Stomach (tissue), 4 donors: ENCODE results near the gene PON2.

ENCODE experiments used
- POLR2A ChIP-seq, 4 donors: fragments of 450-650 bp; IDR thresholded peaks; one replicate each; pipeline ENCODE4 v1.6.1; 2016; ENCODE audit warnings: antibody characterized with exemption in 4 of 4, control low read depth in 2 of 4, mild to moderate bottlenecking in 1 of 4, moderate library complexity in 1 of 4
- TF ChIP-seq, protein P1 (sequence below), 7 experiments: fragments of 450-650 bp in 4 of 7; fragments of 200-600 bp in 3 of 7; sonication (generic) in 3 of 7; IDR thresholded peaks; one replicate each; pipeline ENCODE4 v1.5.1; 2016 to 2019; ENCODE audit warnings: antibody characterized with exemption in 7 of 7, control low read depth in 2 of 7, mild to moderate bottlenecking in 1 of 7

DNA sequence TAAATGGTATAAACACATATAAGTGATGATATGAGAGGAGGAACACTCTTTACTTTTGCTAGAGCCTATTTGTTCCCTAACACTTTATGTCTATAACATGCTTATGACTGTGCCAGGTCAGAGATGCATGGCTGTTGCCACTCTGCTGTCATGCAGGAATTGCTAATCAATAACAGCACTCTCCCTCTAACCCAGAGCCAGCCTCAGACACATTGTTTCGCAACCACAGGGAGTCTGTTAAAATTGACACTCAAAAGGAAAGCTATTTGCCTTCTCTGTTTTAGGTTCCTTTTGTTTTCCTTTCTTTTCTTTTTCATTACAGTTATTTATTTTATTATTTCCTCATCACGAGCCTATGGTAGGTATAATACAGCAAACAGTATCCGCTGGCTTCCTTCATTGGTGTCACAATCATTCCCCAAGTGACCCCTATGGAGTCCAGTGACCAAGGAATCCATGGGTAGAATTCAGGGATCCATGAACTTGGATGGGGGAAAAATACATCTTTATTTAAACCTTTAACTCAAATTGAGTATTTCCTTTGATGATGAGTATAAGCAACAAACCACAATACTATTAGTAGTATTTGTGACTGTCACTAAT is 6.8 kb downstream of the PON2 start:
- TF ChIP-seq, protein P1, sequence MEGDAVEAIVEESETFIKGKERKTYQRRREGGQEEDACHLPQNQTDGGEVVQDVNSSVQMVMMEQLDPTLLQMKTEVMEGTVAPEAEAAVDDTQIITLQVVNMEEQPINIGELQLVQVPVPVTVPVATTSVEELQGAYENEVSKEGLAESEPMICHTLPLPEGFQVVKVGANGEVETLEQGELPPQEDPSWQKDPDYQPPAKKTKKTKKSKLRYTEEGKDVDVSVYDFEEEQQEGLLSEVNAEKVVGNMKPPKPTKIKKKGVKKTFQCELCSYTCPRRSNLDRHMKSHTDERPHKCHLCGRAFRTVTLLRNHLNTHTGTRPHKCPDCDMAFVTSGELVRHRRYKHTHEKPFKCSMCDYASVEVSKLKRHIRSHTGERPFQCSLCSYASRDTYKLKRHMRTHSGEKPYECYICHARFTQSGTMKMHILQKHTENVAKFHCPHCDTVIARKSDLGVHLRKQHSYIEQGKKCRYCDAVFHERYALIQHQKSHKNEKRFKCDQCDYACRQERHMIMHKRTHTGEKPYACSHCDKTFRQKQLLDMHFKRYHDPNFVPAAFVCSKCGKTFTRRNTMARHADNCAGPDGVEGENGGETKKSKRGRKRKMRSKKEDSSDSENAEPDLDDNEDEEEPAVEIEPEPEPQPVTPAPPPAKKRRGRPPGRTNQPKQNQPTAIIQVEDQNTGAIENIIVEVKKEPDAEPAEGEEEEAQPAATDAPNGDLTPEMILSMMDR (IDR thresholded peaks at IDR 0.05), result no peak
- no peak for TF ChIP-seq POLR2A (IDR thresholded peaks at IDR 0.05)
